ENCODE results near the gene TMEM145.

Gene TMEM145

GRCh38 chr19:42277821-42278451 is 35.2 kb upstream of the TMEM145 start:
- no peak for DNase-seq (ENCODE audit: low read depth in 3 of 3)

- no peak for DNase-seq (ENCODE audit: low read depth in 3 of 3)
These were observed 34.5 kb upstream of the TMEM145 start for GRCh38 chr19:42278452-42279154.

- no peak for DNase-seq (ENCODE audit: low read depth in 3 of 3)
These were observed 33.8 kb upstream of the TMEM145 start for GRCh38 chr19:42279155-42279901.

GRCh38 chr19:42279902-42280814 is 33.0 kb upstream of the TMEM145 start:
- peak; percentile 78 to 87 (median 82) for DNase-seq (ENCODE audit: low read depth in 3 of 3)

- DNase-seq (ENCODE audit: low read depth in 3 of 3): no peak
These were observed 32.3 kb upstream of the TMEM145 start for GRCh38 chr19:42280815-42281145.

- no peak for DNase-seq (ENCODE audit: low read depth in 3 of 3)
These were observed 31.8 kb upstream of the TMEM145 start for GRCh38 chr19:42281146-42281826.

GRCh38 chr19:42281827-42282762 is 31.0 kb upstream of the TMEM145 start:
- no peak for DNase-seq (ENCODE audit: low read depth in 3 of 3)

GRCh38 chr19:42282819-42283187 is 30.3 kb upstream of the TMEM145 start:
- DNase-seq (ENCODE audit: low read depth in 3 of 3): no peak

- peak; percentile 90 to 98 (median 92) for DNase-seq (ENCODE audit: low read depth in 3 of 3)
These were observed 29.7 kb upstream of the TMEM145 start for GRCh38 chr19:42283188-42284065.

GRCh38 chr19:42284066-42284501 is 29.0 kb upstream of the TMEM145 start:
- DNase-seq (ENCODE audit: low read depth in 3 of 3): peak; percentile 55 to 75 (median 68)

- no peak for DNase-seq (ENCODE audit: low read depth in 3 of 3)
These were observed 28.3 kb upstream of the TMEM145 start for GRCh38 chr19:42284591-42285341.

GRCh38 chr19:42285541-42285941 is 27.6 kb upstream of the TMEM145 start:
- no peak for DNase-seq (ENCODE audit: low read depth in 3 of 3)

- DNase-seq (ENCODE audit: low read depth in 3 of 3): no peak
These were observed 27.1 kb upstream of the TMEM145 start for GRCh38 chr19:42285988-42286348.

- DNase-seq (ENCODE audit: low read depth in 3 of 3): no peak
These were observed 26.6 kb upstream of the TMEM145 start for GRCh38 chr19:42286349-42287016.

GRCh38 chr19:42287017-42287826 is 25.9 kb upstream of the TMEM145 start:
- DNase-seq (ENCODE audit: low read depth in 3 of 3): no peak

- no peak for DNase-seq (ENCODE audit: low read depth in 3 of 3)
These were observed 25.3 kb upstream of the TMEM145 start for GRCh38 chr19:42287827-42288107.

- DNase-seq (ENCODE audit: low read depth in 3 of 3): no peak
These were observed 24.7 kb upstream of the TMEM145 start for GRCh38 chr19:42288387-42288786.
